Cerebellar nuclear complex (tissue), 1 donor: ENCODE data around the gene AVL9.
"Not testable (repeated sequence)": the region's sequence is repeated elsewhere in the genome, so short reads cannot be mapped to it uniquely, and the experiment has no call there.

Experiments used
- DNase-seq, 2 experiments: peaks; one replicate each; lab custom pipeline; 2025; lab: John Stamatoyannopoulos, UW

Gene AVL9

DNA sequence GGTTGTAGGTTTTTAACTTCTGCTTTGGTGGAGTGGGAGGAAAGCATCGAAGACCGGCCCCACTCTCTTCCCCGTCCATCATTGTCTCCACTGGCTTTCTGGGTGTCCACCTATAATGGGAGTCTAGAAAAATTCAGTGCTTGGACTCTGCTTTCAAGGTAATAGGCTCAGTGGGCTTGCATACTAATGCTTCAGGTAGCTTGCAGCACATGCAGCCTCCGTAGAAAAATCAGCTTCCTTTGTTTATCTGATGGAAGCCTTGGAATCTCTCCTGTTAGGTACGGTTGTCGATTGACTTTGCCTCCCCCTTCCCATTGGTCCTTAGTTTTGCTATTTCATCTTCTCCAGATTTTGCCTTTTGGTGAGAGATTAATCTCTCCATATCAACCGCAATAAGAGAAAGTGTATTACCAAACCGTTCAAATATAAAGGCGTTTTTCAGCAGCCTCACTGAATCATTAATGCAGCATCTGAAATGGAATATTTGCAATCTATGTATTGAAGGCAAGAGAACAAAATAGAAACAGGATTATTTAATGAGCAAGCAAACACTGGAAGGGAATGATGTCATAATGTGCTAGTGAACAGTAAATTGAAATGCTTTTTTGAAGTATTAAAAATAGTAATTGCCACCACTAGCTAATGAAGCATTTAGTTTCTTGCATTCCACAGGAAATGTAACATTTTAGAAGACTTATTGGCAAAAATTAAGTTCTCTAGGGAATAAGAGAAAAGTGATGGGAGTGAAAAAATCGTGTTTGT lies 944 bp downstream of the AVL9 start:
- DNase-seq = no peak

DNA sequence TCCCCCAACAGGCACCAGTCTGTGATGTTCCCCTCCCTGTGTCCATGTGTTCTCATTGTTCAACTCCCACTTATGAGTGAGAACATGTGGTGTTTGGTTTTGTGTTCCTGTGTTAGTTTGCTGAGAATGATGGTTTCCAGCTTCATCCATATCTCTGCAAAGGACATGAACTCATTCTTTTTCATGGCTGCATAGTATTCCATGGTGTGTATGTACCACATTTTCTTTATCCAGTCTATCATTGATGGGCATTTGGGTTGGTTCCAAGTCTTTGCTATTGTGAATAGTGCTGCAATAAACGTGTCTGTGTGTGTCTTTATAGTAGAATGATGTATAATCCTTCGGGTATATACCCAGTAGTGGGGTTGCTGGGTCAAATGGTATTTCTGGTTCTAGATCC lies 4.5 kb downstream of the AVL9 start:
- not testable (repeated sequence) for DNase-seq

DNA sequence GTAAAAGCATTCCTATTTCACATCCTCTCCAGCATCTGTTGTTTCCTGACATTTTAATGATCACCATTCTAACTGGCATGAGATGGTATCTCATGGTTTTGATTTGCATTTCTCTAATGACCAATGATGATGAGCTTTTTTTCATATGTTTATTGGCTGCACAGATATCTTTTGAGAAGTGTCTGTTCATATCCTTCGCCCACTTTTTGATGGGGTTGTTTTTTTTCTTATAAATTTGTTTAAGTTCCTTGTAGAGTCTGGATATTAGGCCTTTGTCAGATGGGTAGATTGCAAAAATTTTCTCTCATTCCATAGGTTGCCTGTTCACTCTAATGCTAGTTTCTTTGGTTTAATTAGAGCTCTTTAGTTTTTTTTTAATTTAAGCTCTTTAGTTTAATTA lies 4.9 kb downstream of the AVL9 start:
- not testable (repeated sequence) for DNase-seq

DNA sequence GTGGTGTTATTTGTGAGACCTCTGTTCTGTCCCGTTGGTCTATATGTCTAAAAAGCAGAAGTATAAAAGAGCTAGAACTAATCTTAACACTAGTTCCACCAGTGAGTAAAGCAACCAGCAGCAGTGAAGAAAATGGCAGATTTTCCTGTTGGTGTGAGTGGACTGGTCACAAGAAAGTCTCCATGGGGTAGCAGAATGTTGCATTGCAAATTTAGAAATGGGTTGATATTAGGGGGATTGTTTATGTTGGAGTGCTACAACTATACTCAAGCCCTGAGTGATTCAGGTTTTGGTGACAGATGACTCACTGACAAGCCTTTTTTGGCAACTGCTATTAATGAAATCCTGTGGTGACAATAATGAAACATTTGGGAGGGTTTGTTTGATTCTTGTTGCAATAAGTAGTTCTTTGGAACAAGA lies 5.6 kb downstream of the AVL9 start:
- no peak for DNase-seq

DNA sequence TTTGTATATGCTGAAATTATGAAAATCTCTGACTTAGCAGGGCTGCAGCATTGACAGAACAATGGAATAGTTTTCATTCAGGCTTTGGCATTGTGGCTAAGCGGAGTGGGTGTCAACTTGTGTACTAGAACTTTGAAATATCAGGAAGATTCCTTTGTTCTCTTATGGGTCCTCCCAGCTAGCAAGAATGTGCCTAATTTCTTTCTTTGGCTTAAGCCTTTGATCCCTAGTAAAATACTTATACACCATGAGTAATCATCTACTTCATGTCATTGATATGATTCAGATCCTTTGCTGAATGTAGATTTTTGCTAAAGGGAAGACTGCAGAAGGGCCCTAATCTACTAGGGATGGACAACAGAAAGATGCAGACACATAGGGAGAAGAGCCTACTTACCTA lies 6.2 kb downstream of the AVL9 start:
- no peak for DNase-seq

DNA sequence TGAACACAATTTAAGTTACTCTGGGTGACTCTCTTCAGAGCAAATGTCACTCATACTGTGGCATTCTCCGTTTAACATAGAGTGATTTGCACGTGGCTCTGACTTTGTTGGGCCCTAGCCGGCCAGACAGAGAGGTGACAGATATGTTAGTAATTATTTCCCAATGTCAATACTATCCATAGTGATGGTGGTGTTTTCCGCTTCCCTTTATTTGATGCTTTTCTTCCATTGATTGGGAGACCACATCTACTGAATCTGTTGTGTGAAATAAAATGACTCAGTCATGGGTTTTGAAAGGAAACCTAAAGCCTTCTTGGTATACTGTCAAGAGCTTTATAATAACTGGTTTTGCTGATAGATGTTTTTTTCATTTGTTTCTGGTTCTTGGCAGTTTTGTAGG lies 7.4 kb downstream of the AVL9 start:
- no peak for DNase-seq

DNA sequence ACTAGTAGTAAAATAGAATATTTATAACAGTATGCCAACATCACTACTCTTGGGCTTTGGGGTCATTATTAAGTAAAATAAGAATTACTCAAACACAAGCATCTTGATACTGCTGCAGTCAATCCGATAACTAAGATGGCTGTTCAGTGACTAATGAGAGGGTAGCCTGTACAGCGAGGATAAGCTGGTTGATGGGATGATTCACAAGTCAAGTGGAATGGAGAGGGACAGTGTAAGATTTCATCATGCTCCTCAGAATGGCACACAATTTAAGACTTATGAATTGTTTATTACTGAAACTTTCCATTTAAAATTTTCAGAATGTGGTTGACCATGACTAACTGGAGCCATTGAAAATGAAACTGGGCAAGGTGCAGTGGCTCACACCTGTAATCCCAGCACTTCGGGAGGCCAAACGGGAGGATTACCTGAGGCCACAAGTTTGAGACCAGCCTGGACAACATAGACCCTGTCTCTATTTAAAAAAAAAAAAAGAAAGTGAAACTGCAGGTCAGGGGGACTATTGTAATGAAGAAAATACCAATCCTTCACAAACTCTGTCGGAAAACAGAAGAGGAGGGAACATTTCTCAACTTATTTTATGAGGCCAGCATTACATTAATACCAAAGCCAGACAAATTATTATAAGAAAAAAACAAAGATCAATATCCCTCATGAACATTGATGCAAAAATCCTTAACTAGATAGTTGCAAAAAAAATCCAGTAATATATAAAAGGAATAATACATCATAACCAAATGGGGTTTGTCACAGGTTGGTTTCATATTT lies 11.2 kb downstream of the AVL9 start:
- DNase-seq = no peak

DNA sequence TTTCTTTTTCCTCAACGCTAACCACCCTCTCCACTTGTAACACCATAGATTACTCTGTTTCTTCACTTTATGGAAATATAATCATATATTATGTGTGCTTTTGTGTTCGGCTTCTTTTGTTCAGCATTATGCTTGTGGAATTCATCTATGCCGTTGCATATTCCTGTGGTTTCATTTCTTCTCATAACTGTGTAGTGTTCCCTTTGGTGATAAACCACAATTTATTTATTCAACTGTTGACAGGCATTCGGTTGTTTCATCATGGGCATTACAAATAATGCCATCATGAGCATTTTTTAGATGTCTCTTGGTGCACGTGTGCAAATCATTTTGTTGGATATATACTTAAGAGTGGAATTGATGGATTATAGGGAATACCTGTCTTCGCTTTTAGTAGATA lies 12.1 kb downstream of the AVL9 start:
- no peak for DNase-seq

DNA sequence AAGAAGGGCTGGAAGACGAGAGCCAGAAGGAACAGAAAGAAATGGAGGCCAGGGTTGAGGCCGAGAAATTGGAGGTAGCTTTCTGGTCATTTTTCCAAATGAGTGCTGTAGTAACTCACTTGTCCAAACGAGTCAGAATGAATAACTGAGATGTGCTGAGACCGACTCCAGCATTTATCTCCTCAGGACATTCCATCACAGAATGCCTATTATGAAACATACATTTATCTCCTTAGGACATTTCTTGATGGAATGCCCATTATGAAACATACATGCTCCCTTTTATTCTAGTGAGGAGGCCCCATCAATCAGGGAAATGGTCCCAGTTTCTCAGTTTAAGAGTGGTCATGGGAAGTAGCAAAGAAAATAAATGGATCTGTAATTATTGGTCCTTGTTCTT lies 16.5 kb downstream of the AVL9 start:
- DNase-seq = peak in 1 of 2 experiments; percentile 2

DNA sequence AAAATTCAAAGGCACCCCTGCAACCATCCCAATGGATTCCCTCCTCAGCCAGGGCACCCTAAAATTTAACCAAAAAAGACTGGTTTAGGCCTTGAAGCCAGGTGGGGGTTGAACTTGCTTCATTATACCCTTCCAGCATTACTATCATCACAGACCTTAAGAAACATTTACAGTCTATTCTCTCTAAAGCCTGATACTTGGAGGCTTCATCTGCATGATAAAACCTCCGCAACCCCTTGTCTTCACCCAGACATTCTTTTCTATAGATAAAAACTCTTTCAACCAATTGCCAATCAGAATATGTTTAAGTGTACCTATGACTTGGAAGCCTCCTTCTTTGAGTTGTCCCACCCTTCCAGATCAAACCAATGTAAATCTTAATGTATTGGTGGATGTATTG lies 17.9 kb downstream of the AVL9 start:
- no peak for DNase-seq

DNA sequence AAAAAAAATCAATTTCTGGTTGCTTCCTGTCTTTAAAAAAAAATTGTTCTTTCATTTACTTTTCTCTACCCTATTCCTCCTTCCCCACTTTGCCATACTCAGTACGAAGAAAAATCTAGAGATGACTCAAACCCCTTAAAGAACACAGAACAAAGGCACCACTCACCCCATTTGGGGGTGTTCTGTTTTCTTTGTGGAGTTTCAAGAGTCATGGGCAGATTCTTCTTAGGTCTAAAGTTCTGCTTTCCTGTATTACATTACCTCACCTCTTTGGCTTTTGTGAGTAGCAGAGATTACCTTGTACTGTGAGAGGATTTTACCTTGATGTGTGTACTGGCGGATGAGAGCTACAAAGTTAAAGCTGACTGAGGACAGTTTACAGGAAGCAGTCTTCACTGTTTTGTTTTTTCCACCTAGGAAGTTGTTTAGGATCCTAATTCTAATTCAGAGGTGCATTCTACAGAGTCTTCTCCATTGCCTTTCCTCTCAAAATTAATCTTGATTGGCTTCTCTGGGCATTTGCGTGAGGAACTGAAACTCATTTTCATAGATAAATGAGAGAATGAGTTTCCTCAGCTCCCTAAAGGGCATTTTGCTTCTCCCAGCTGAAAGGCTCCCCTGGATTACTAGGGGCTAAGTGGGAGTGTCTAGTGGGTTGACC lies 20.7 kb downstream of the AVL9 start:
- no peak for DNase-seq

DNA sequence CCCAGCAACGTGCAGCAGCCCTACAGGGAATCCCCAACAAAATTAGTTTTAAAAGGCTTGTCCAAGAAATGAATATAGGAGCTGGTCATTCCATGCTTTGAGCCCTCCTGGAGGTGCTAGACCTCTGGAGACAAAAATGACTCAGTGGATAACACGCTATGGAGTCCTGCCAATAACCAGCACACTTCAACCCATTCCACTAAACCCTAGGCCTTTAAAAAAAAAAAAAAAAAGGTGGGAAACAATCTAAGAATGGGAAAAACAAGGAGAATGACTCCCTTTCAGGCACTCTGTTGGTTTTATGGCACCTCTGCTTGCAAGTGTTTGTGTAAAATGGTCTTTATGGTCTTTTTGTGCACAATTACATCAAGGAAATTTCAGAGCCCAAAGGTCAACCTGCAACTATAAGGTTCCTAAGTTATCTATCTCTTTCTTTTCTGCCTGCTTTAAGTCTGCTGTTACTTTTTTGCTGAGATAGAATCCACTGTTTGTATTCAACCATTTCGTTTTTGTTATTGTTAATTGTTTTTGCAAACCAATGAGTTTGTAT lies 21.3 kb downstream of the AVL9 start:
- DNase-seq = no peak

DNA sequence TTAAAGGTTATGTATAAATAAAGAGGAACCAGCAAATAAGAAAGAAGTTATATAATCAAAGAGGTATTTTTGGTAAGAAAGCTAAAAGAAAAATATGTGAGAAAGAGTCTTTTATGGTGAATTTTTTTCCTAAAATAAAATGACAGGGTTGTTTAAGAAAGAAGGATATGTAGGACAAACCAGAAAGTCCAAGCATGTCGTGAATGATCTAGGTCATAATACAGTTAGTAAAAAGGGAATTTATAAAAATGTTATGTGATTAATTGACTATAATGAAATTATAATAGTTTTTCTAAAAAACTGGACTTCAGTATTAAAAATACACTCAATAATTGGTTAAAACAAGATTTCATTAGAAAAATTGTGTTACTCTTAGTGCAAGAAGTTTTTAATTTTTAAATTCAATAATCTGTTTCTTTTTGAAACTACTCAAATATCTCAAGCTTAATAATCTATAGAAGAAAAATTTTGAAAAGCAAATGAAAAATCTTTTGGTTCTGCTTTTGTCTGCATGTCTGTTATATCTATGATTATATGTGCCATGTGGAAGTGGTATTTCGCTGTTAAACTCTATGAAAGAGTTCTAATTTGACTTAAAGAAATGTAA lies 23.3 kb downstream of the AVL9 start:
- DNase-seq = no peak

DNA sequence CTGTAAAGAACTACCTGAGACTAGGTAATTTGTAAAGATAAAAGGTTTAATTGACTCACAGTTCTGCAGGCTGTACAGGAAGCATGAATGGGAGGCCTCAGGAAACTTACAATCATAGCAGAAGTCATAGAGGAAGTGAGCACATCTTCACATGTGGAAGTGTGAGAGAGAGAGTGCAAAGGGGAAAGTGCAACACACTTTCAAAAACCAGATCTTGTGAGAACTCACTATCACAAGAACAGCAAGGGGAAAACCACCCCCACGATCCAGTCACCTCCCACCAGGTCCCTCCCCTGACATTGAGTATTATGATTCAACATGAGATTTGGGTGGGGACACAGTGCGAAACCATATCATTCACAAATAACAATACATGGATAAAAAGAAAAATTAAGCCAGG lies 24.5 kb downstream of the AVL9 start:
- DNase-seq = no peak

DNA sequence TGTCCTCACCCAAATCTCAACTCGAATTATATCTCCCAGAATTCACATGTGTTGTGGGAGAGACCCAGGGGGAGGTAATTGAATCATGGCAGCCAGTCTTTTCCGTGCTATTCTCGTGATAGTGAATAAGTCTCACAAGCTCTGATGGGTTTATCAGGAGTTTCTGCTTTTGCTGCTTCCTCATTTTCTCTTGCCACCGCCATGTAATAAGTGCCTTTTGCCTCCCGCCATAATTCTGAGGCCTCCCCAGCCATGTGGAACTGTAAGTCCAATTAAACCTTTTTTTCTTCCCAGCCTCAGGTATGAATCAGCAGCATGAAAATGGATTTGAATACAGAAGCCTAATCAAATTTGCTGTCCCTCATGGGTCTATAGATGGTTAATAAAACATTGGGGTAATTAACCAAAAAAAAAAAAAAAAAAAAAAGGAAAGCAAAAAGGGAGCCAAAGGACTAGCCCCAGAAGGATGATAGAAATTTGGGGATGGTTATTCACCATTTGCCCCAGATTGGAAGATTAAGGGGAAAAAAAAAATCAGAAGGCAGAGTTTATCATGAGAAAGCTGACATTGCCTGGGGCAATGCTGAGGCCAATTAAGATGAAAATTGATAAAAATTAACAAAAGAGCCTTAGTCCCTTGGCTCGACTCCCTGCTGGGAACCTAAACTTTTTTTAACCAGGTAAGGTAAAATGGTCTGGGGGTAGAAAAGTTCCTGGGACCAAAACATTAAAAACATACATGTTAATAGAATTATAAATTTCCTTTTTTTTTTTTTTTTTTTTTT lies 27.6 kb downstream of the AVL9 start:
- no peak for DNase-seq

DNA sequence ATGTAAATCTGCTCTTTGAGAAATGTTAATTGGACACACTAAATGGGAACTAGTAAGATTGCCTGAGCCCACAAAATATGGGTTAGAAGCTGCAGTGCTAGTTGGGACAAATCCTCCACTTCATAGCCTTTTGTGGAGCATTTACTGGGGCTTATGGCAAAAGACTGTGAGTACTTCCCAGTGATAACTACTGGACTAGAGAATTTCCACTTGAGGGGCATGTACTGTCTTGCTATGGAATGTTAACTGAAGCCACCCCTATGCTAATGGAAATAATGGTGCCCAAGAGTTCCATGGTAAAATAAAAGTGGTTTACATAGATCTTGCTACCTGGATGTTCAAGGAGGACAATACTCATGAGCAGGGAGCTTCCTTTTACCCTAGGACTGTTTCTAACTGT lies 29.3 kb downstream of the AVL9 start:
- DNase-seq = no peak

DNA sequence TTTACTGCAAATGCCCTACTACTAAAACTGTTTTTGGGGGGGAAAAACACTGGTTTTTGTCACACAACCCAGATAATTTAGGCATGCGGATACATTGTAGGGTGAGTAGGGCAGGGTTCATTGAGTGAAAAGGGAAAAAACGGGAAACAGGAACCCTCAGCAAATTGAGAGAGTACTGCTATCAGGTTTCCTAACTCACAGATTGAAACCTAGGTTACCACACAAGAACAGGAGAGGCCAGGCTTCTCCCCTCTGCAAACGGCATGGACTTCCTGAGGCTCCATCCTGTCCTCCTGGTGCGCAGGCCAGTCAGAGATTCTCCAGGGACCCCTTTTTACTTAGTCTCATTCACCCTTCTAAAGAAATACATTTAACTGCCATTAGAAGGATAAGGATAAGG lies 30.6 kb downstream of the AVL9 start:
- no peak for DNase-seq

DNA sequence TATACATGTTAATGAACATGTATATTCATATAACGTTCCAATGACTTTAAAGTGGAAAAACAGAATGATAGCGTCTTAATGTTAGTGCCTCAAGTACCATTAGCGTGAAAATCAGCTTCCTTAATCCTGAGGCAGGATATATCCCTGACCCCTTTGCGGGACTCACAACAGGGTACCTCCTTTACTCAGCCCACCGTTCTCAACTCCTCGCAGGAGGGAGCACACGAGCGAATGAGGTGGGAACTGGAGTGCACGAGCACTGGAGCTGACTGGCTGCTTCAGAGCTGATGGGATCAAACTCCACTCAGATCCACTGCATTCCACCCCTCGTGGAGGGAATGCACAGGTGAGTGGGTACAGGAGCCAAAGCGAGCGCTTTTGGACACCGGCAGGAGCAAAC lies 36.1 kb downstream of the AVL9 start:
- DNase-seq = no peak

DNA sequence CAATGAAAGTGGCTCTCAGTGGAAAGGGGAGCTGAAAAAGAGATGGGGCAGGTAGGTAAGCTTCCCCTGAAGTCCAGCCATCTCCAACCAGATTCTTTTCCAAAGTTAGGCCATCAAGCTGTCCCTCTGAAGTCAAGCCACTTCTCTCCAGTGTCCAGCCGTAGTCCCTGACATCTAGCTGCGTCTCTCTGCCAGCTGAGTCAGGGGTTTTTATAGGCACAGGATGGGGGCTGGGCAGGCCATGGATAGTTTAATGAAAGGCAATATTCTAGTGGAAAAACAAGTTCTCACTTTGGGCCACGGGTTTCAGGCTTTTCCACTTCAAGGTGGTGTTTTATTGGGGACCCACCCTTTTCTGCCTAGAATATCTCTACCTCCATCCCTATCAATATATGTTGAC lies 36.8 kb downstream of the AVL9 start:
- DNase-seq = no peak

DNA sequence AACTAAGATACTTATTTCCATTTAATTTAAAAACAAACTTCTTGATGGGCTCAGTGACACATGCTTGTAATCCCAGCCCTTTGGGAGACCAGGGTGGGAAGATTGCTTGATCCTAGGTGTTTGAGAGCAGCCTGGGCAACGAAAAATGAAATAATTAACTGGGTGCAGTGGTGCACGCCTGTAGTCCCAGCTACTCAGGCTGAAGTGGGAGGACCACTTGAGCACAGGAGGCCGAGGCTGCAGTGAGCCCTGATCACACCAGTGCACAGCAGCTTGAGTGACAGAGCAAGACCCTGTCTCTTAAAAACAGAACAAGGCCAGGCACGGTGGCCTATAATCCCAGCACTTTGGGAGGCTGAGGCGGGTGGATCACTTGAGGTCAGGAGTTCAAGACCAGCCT lies 37.4 kb downstream of the AVL9 start:
- DNase-seq = no peak

DNA sequence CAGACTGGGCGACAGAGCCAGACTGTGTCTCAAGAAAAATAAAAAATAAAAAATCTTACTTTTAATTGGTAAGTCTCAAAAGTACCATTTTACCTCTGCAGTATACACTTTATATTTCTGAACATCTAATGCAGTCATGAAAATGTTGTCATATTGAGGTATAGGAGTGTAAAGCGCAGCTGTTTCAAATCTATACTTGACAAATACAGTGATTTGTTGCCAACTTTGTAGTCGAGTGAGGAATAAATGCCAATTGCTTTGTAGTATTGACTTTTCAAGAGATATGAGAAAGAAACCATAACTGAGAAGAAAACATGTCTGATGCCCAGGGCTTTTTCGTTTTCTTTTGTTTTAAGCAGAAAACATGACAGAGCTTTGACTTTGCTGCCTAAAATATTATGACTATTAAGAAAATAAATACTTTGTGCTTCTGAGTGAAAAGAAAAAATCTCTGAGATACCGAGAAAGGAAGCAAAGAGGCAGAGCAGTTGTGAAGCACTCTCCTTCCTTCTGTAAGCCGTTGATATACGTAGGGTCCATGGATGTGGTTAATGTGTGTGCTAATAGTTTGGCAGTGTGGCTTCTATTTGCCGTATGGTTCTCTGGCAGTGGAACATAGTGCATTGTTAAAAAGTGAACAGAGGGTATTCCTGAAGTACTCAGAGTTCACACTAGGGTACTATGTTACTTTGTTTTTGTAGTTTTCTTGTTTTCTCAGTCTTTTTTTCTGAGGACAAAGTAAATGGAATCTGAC lies 38.2 kb downstream of the AVL9 start:
- no peak for DNase-seq
